ENCODE measurements around the gene ZFYVE28.

The ZFYVE28 gene

DNA sequence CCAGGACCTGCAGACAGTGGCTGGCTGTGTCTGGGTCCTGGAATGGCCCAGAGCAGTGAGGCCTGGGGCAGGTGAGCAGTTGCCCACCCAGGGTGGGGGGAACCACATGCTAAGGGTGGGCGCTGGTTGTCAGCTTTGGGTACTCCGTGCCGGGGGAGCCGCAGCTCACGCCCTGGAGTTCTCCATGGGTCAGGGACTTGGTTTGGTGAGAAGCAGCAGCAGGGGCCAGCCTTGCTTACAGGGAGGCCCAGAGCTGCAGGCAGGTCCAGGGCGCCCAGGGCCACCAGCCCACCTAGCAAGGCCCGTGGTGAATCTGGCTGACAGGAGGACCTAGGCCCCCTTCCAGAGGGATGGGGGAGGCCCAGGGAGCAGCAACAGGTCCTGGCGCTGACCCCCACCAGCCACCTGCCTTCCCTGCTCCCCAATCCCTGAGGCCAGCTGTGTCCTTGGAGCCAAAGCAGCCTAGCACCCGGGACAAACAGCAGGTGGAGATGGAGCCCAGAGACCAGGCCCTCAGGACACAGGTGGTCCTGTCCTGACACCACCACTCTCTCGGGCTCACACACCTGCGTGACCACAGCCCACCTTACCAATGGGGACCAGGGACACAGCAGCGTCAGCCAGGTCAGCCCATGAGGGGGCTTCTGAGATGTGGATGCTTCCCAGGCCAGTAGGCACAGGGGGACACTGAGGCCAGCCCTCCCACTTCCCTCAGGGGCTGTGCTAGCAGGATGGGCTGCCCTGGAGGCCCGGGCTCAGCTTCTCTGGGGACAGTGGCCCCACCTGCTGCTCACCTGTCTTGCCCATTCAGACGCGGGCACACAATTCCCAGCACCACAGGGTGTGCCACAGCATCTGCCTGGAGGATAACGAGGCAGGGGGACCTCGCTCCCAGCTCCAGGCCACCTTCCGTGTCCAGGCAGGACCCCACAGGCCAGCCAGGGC lies 160.1 kb downstream of the ZFYVE28 start:
- DNase-seq (ENCODE audit: low spot score): no peak

DNA sequence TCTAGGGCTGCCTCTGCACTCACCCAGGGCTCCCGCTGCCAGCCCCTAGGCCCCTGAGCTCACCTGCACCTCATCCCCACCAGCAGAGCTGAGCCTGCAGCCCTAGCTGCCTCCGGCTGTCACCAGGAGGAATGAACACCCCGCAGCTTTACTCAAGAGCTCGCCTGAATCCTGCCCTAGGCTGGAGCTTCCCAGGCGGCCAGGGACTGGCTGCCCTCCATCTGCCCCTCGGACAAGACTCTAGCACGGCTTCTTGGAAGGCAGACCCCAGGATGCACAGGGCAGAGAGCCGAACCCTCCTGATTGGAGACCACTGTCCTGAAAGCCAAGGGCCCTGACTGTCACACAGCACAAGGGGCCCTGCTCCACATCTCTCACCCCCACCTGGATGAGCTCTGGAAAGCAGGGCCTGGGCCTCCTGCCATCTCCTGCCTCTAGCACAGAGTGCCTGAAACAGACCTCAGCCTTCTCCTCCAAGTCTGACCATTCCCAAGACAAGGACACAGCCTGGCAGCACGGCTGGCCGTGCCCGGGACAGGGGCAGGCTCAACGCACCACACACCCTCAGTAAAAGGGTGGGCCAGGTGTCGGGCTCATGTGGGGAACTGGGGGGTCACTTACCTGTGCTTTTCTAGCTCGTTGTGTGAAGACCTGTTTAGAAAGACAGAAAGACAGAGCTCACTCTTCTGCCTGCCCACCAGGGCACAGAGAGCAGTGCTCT lies 160.9 kb downstream of the ZFYVE28 start:
- no peak for DNase-seq (ENCODE audit: low spot score)

DNA sequence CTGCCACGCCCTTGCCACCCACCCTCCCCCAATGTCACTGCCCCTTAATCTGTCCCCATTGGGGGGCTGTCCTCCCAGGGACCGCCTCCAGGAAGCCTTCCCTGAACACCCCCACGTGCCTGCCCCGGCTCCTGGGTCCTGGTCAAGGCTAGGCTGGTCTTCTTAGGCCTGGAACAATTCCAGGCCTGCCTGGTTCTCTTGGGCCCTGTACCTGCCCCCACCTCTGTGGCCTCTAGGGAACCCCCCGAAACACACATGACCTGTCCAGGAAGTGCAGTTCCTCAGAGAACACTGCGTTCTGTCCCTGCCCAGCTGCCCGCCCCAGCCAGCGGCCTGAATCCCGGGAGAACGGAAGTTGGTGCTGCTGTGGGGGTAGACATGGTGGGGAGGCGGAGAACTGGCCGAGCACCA lies 161.7 kb downstream of the ZFYVE28 start:
- DNase-seq (ENCODE audit: low spot score): no peak

DNA sequence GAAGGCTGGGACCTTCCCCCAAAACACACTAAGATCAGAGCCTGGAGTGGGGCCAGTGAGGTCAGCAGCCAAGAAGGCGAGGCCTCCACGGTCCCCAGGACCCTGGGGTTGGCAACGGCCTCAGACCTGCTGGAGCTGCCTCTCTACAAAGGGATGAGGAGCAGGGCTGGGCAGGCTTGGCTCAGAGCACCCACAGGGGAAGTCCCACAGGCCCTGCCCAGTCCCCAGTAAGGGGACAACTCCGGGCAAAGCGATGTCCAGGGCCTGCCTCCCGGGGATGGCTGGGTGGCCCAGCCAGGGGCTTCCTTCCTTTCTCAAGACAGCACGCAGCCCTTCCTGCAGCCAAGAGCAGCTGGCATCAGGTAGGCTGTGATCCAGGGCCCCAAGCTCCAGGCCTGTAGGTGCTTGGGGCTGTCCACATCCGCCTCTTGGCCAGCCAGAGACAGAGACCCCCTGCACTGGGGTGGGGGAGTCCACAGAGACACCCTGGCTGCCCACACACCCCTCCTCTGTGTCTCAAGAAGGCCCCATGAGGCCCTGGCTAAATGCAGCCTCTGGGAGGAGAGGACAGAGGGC lies 162.2 kb downstream of the ZFYVE28 start:
- DNase-seq (ENCODE audit: low spot score): no peak

GRCh38 chr4:2255501-2256155 lies 162.8 kb downstream of the ZFYVE28 start:
- DNase-seq (ENCODE audit: low spot score): no peak

DNA sequence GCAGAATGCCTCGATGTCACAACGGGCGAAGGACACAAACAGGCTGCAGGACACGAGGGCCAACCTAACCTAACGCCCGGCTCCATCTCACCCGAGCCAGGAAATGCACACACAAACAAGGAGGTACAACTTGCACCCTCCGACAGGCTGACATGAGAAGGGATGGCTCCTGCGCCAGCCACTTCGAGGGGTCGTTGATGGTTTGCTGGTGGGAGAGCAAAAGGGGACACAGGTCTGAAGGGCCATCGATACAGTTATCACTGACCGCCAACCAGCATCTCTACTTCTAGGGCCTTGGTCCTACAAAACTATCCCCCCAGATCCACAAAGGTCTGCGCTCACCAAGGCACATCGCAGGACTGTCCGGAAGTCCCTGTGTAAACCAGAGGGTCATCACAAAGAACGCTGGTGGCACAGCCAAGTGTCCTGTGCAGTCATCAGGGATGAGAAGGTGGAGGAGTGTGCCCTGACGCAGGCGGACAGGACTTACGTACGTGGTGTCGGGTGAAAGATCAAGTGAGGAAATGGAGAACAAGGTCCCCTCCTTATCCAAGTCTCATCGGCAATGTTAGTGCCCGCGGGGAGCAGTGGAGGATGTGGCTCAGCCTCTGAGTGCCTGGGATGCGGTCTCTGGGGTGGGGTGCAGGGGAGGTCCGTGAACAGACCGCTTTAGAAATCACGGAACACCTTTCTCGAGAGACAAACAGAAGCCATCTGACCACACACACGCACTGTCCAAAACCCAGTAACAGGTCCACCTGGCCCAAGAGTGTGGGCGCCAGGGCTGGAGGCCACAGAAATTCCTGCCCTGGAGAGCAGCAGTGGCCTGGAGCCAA lies 163.6 kb downstream of the ZFYVE28 start:
- no peak for DNase-seq (ENCODE audit: low spot score)

- DNase-seq (ENCODE audit: low spot score): no peak
These were observed 165.0 kb downstream of the ZFYVE28 start for GRCh38 chr4:2253160-2254084.

DNA sequence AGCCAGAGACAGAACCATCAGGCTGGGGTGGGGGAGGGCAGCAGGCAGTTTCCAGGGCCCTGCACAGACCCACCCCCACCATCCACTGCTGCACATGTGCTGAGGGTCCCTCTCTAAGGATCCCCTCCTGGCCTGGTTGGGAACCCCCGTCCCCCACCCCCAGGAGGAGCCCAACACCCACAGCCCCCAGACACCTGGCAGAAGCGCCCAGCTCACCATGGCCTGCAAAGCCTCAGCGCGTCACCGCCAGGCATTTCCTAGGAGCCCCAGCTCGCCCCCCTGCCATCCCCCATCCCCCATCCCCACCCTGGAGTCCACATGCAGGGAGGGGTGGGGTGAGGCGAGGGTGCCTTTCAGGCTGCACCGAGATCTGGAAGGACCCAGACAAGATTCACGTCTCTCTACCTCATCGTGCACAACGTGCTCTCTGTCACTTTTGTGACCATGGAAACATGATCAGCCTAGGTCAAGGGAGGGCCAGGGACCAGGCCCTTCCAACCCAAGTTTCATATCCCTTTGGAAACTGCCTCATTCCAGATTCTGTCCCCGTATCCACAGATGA lies 165.8 kb downstream of the ZFYVE28 start:
- DNase-seq (ENCODE audit: low spot score): no peak

DNA sequence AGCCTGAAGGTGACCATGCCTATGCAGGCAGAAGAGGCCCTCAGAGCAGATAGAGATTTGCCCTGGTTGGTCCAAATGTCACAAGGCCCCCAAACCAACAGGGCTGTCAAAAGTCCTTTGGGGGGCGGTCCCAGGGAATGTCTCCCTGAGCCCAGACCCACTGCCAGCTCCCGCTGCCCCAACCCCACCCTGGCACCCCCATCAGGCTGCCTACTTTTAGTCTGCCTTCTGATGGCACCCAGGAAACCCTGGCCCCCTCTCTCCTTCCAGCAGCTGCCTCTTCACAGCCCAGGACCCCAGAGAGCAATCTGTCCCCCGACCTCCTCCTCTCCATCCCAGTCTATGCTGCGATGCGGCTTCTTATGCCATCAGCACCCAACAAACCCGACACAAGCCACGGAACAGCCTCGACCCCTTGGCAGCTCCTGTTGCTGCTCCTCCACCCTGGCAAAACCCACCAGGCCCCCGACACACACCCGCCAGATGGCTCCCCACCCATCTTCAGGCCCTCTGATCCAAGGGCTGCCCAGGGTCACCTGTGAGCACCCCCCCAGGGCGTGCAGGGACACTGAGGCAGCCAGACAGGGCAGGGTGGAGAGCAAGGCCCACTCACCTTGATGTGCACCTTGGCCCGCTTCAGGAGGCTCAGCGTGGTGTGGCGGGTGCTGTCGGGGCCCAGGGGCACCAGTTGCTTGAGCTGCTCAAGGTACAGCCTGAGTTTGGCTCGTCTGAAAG lies 166.5 kb downstream of the ZFYVE28 start:
- DNase-seq (ENCODE audit: low spot score): no peak

DNA sequence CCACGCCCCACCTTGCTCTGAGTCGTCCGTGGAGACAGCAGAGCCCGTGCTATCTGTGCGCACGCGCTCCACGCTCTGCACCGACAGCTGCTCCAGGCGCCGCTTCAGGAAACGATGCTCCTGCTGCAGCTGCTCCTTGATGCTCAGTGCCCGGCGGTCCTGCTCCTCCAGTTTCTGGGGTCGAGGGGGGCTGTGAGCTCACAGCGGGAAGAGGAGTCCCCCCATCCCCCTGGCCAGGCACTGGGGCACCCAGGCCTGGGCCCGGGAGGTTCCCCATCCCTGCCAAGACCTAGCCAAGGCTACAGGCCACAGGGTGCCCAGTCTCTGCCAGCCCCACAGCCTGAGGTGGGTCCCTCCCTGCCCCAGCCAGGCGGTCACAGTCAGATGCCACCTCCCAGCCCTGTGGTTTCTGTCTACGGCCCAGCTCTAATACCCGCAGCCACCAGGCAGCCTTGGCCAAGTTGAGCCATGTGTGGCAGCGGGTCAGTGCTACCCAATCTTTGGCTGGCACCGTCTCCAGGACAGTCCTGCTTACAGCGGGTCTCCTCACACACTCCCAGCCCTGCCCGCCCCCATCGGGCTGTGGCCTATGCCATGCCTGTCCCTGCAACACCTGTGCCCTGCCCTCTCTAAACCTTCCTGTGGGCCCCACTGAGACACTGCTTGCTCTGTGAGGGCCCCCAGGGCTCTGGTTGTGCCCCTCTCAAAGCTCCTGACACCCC lies 167.2 kb downstream of the ZFYVE28 start:
- DNase-seq (ENCODE audit: low spot score): no peak

DNA sequence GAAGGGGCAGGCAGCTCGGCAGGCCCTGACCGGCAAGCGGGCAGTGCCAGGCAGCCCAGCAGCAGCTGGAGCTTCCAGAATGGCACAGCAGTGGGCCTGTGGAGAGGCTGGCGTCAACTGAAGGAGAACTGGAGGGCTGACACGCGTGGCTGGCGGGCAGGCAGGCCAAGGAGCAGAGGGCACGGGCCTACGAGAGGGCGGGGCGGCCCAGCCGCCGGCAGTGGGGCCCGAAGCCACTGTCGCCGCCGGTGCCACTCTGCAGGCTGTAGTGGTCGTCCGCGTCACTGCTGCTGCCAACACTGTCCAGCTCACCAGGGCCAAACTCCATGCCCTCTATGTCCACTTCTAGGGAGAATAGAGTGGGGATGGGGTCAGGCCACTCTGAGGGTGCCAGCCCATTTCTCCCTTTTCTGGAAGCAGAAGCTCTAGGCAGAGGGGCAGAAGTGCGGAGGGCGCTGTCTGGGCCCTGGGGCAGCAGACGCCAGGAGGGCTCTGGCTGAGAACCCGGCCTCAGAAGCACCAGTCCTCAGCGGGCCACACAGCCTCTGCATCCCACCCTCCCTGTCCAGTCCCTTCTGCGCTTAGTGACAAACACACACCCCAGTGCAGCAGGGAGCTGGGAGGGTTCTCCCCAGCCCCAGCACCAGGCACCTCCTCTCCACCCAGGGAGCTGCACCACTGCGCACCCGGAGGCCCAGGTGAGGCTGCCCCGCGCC lies 167.9 kb downstream of the ZFYVE28 start:
- DNase-seq (ENCODE audit: low spot score): no peak

DNA sequence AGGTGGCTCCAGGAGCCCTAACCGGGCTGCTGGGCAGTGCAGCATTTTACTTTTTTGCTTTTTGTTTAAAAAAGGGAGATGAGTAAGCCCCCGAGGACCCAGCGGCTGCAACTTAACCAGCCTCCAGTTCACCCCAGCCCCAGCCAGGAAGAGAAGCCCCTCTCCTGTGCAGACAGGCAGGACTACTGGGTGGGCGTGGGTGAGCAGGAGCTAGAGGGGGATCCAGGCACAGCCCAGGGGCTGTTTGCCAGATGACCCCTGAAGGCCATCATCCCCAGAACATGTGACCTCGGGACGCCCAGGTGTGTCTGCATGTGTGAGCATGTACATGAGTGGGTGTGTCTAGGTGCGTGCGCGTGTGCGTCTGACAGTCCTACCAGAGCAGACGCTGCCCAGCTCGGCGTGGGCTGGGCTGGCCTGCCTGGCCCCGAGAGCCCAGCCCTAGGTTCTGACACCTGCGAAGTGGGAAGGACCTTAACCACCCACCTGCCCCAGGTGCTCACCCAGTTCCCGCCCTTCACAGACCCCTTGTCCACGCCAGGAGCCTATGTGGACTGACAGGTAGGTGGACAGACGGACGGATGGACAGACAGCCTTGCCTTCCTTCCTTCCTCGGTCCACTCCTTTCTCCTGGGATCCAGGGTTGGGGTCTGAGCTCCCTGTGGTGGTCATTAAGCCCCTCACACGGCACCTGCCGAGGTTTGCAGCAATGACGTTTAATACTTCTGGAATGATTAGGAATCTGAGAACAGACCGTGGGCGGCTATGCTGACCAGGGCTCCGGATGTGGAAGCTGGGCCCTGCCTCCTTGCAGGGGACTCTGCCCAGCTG lies 168.7 kb downstream of the ZFYVE28 start:
- no peak for DNase-seq (ENCODE audit: low spot score)

GRCh38 chr4:2248821-2249261 lies 169.6 kb downstream of the ZFYVE28 start:
- no peak for DNase-seq (ENCODE audit: low spot score)

DNA sequence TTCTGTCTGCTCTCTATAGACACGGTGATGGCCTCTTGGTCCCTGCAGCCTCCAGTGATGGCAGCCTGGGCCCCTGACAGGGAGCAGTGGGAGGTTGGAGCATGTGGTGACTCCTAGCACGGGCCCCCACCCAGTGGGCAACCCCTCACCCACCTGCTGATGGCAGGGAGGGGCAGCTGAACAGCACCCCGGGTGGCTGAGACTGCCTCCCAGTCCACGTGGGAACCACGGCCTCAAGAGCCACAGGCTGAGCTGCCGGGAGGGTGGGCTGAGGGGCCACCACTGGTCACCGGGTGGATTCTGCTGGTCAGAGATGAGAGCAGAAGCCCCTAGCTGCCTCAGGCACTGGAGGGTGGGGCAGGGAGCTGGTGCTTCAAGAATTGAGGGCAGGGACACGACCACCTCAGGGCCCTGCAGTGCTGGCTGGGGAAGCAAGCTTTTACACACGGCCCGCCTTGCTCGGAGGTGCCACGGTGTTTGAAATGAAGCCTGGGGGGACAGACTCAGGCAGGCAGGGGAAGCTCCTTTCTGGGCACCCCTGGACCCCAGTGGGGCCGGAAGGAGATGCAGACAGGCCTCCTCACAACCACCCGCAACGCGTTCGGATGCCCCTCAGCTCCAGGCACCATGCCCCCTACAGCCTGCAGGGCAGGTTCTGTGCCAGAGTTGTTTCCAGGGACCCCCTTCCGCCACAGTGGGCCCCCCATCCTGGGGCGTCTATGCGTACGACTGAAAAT lies 170.2 kb downstream of the ZFYVE28 start:
- no peak for DNase-seq (ENCODE audit: low spot score)

DNA sequence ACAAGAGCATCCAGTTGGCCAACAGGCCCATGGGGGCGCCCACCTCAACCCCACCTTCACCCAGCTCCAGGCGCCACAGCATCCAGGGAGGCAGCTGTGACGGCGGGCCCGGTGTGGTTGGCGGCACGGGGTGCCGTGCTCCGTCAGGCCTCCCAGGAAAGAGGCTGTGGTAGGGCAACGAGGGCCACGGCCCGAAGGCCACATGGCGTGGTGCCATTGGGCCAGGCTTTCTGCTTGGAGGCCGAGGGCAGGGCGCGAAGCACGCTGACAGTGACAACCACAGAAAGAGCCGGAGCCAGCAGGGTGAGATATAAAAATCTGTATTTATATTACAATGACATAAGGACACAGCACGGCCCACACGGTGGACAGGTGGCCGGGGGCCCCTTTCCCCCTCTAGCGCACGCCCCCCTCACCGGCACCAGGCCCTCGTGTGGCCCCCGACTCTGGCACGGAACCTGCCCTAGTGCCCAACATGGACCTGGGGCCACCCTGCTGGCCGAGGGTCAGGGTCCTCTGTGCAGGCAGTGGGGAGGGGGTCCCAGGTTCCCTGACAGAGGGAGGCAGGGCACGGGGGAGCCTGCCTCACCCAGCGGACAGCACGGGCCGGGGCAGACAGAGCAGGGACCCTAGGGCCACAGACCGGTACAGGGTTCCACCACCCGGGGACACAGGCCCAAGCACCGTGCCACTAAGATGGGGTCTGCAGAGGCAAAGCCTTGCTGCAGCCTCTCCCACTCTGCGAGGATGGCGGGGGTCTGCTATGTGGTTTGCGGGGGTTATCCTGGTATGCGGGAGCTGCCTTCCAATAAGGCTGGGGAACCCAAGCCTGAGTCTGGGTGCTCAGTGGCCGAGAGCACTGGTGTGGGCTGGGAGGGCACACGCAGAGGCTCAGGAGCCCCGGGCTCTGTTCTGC lies 171.1 kb downstream of the ZFYVE28 start:
- no peak for DNase-seq (ENCODE audit: low spot score)

Measured in NAMALWA (cell line).